T-helper 22 cell (primary cell): ENCODE measurements around the gene PLEKHH3.
"Not testable (repeated sequence)": the region's sequence is repeated elsewhere in the genome, so short reads cannot be mapped to it uniquely, and the experiment has no call there.

ENCODE experiments used
- DNase-seq: peaks from one replicate; pipeline ENCODE4 v3.0.0-alpha.2; 2020; ENCODE audit warnings: low read depth

The PLEKHH3 gene

DNA sequence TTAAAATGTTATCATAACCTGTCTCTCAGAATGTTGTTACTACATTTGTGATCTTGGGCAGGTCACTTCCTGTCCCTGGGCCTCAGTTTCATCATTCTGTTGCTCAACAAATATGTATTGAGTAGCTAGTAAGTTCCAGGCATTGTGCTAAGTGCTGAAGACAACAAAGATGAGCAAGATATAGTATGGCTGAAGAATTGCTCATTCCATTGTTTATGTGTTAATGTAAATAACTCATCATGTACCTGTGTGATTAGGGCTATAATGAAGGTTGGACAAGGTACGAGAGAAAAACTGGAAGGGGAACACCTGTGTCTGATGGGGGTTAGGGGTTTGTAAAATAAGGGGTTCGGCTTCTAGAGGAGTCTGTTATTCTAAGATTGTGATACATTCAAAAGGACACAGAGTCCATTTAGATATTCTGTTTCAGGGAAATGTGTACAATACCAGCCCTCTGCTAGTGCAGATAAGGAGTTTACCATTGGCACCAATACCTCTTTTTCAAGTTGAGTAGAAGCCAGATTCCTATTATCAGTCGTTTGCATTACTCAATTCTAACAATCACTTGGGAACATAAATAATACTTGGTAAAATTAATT is 47.3 kb downstream of the PLEKHH3 start:
- no peak for DNase-seq

DNA sequence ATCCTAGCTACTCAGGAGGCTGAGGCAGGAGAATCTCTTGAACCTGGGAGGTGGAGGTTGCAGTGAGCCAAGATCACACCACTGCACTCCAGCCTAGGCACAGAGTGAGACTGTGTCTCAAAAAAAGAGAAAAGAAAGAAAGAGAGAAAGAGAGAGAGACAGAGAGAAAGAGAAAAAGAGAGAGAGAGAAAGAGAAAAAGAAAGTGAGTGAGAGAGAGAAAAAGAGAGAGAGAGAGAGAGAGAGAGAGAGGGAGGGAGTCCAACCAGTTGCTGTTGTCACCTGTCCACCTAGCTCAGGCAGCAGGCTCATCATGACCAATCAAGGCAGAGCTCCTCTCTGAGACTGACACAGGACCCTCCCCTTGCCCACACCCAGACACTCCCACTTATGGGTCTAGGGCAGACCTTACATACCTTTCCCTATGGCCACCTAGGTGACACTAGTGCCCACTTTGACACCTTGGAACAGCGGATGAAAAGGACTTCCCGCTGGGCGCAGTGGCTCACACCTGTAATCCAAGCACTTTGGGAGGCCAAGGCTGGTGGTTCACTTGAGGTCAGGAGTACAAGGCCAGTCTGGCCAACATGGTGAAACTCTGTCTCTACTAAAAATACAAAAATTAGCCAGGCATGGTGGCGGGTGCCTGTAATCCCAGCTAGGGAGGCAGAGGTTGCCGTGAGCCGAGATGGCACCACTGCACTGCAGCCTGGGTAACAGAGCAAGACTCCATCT is 49.6 kb downstream of the PLEKHH3 start:
- DNase-seq, result not testable (repeated sequence)

DNA sequence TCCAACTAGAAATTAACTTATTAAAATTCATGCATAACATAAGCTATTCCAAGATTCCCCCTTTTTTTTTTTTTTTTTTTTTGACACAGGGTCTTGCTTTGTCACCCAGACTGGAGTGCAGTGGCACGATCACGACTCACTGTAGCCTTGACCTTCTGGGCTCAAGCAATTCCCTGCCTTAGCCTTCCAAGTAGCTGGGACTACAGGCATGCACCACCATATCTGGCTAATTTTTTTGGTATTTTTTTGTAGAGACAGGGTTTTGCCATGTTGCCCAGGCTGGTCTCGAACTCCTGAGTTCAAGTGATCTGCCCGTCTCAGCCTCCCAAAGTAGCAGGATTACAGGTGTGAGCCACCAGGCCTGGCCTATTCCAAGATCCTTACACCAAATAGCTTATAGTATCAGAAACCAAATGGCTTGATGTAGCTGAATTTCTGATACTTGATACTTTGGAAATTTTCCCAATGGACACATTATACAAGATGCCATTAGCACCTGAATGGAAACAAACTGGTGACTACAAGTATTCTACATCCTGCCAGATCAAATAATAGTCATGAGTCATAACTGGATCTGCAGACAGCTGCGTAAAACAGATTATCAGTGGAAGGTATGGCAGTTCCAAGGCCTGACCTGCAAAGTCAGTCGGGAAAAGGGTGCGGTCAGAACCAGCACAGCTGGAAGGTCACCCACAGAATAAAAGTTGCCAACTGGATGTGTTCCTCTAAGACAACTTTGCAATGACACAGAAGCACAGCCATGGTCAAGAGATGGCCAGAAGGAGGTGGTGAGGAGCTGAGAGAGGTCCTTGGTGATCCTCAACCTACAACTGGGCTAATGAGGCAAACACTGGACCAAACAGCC is 52.8 kb downstream of the PLEKHH3 start:
- DNase-seq, result no peak

DNA sequence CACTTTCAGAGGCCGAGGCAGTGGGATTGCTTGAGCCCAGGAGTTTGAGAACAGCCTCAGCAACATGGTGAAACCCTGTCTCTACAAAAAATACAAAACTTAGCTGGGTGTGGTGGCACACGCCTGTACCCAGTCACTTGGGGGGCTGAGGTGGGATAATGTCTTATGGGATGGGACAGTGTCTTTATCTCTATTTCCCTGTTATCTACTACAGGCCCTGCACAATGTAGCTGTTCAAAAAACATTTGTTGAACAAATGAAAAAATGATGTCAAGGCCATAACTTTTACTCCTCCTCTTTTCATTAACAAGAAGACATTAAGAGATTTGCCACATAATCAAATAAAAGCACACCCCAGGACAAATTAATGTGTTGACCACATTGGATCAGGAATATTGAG is 53.5 kb downstream of the PLEKHH3 start:
- no peak for DNase-seq

DNA sequence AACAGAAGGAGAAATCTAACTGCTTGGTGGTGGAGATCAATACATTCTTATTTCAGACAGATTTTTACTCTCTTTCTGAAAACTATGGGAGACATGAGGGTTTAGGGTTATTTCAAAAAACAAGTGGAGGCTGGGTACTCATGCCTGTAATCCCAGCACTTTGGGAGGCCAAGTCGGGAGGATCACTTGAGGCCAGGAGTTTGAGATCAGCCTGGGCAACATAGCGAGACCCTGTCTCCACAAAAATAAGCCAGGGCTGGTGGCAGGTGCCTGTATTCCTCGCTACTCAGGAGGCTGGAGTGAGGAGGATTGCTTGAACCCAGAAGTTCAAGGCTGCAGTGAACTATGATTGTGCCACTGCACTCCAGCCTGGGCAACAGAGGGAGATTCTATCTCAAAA is 54.8 kb downstream of the PLEKHH3 start:
- not testable (repeated sequence) for DNase-seq

DNA sequence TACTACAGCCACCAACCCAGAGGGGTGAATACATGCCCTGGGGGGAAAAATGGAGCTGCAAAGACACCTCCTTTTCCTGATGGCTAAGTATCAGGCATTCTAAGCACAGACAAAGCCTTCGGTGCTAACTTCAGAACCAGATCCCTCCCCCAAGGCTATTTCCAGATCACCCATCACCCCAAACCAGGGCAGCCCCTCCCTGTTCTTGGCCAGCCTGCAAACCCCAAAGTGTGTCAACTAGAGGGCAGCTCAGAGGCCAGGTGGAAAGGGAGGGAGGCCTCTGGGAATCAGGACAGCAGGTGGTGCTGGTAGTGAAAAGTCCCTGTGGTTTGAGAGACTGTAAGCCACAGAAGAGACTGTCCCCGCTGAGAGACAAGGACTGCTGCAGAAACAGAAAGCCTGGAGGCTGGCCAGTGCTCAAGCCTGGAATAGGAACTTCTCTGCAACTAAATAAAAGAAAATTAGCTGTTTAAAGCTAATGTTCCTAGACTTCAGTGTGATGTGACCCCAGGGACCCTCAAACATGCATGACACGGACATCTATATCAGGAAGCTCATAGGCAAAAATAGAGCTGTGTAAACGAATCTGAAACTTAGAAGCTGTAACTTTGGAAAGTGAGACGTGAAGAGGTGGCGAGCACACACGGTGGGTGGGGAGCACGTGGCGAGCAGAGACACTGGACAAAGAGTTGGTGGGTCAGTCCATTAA is 58.2 kb downstream of the PLEKHH3 start:
- no peak for DNase-seq

DNA sequence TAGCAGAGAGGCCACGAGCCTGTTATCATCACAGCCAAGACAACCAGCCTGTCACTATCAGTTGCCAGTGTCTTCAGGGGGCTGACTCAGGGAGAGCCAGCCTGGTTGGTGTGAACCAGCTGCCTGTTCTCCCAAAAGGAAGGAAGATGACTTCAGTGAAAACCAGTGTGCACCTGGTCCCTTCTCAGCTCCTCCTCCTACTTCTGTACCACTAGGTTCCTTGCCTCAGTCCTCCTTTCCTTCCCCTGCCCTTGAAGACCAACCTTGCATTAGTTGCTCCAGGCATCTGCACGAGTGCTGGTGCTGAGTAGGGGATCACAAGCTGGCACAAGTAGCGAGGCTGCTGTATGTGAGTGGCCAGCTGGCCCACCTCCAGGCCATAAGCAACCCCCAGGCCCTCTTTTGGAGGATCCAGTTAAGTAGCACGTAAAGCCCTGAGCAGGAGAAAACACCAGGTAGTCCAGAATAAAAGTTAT is 58.8 kb downstream of the PLEKHH3 start:
- no peak for DNase-seq
